HuH-7 (cell line): ENCODE data around the gene DPF3.

Source experiments
- DNase-seq: peaks from one replicate; pipeline ENCODE4 v3.0.0; 2011; ENCODE audit warnings: low spot score

Gene DPF3

GRCh38 chr14:72893636-72894322 lies at the start of gene DPF3:
TSS of gene DPF3 (minus strand) at chr14:72894101. CDS start at chr14:72894088, 13 bp downstream.
- DNase-seq, result peak; percentile 93

DNA sequence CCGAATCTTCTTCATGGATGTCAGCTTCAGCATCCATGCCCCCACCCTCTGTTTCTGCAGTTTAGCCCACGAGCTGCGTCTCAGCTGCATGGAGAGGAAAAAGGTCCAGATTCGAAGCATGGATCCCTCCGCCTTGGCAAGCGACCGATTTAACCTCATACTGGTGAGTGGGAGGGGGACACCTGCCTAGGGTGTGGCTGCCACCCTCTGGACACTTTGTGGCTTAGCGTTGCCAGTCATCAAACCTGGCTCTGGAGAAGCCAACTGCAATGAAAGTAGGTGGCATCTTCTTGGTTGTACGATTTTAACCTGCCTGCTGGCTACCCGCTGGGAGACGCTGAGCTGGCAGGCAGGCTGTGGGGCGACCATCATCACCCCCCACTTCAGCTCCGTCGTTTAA lies 49.0 kb upstream of the DPF3 start:
- DNase-seq, result no peak

DNA sequence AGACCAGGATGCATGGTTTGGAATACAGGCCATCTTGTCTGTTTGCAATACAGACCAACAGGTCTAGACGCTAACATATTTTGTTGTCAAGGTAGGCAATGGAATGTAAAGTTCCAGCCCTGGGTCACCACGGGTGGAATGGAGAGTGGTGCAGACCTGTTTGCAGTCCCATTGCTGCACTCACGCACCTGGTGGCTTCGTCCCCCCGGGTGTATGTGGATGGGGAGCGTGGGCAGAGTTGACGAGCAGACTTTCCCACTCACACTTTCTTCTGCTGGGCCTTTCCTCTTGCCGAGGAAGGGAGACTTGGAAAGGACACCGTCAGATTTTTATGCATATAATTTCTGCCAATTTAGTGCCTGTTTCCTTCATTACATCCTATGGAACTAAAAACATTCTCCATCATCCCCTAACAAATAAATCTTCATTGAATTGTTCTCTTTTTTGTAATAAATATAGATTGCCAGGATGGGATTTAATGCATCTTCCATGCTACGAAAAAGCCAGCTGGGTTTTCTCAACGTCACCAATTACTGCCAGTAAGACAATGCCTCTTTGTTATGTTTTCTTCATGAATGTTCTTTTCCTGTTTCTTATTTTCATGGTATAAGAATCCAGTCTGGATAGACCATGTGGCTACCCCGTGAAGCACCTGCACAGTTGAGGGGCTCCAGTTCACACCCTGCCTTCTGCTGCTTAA lies 47.5 kb upstream of the DPF3 start:
- no peak for DNase-seq

DNA sequence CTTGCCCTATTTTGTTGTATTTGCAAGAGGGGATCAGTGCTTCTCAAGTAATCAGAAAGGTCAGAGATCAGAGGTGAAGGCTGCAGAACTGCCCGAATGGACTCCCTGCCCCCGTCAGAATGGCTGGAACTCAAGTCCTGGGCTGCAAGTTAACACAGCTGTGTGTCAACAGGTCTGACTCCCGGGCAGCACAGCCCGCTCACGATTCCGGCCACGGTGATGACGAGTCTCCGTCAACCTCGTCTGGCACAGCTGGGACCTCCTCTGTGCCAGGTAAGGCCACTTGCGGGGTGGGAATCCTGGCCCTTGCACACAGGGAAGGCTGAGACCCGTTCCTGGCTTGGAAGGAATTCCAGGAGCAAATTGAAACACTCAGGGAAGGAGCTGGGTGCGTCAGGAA lies 45.7 kb upstream of the DPF3 start:
- no peak for DNase-seq

DNA sequence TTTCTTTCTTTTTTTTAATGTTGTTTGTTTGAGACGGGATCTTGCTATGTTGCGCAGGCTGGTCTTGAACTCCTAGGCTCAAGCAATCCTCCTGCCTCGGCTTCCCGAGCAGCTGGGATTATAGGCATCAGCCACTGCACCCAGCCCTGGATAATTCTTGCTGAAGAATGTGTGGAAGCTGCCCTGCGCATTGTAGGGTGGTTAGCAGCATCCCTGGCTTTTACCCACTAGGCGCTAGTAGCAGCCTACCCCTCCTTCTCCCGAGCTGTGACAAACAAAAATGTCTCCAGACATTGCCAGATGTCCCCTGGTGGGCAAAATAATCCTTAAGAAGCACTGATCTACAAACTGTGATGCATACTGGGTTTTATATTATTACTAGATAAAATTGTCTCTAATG lies 39.0 kb upstream of the DPF3 start:
- no peak for DNase-seq

GRCh38 chr14:72929316-72930080 lies 35.6 kb upstream of the DPF3 start:
- DNase-seq, result no peak

GRCh38 chr14:72928872-72929271 lies 35.0 kb upstream of the DPF3 start:
- DNase-seq, result no peak

DNA sequence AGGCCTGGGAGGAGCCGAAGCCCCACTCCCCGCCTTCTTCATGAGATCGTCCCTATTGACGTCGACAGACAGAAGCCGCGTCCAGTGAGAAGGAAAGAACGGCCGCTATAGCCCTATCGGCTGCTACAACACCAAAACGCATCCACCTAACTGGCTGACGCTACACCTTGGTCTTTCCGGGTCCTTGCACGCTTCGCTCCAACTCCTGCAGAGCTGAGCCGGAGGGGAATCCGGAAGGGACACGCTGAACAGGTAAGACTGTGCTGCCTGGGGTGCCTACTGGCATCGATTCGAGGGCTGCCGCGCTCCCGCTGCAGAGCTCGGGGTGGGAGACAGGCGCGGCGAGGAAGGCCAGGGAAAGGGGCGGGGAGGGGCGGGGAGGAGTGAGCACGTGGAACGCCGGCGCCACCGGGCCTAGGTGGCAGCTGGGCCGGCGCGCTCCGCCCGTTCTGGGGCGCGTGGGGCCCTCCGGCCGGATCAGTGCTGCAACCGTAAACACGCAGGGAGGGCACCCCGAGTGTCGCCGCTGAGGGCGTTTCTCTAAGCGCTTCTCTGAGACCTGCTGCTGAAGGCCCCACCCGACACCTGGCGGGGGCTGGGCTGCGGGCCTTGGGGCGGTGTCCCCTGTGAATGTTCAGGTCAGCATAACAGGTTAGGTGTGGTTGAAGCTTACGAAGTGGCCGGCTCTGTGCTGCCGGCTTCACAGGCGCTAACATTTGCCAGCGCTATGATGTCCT lies 32.6 kb upstream of the DPF3 start, which contains the start of gene DCAF4:
Gene DCAF4, plus strand, starts transcription at position 173 of the 737 bp plus-strand sequence. CDS start 11,515 bp downstream, outside the sequence.
- peak; percentile 92 for DNase-seq

DNA sequence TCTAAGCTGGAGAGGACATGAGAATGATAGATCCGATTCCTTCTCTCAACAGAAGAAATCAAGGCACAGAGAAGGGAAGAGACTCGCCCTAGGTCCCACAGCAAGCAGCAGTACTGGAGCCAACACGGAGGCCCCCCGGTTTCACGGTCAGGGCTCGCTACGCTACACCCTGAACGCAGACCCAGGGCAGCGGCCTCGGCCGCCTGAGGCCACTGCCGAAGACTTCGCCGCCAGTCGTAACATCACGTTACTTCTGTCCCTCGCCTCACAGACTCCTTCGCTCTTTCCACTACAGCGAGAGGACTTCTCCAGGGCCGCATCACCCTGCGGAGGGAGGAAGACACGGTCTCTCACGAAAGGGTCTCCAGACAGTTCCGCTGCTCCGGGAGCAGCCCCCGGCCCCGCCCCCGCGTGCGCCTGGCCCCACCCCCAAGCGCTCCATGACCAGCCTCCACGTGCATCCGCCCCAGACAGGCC lies 32.0 kb upstream of the DPF3 start:
- DNase-seq, result no peak

DNA sequence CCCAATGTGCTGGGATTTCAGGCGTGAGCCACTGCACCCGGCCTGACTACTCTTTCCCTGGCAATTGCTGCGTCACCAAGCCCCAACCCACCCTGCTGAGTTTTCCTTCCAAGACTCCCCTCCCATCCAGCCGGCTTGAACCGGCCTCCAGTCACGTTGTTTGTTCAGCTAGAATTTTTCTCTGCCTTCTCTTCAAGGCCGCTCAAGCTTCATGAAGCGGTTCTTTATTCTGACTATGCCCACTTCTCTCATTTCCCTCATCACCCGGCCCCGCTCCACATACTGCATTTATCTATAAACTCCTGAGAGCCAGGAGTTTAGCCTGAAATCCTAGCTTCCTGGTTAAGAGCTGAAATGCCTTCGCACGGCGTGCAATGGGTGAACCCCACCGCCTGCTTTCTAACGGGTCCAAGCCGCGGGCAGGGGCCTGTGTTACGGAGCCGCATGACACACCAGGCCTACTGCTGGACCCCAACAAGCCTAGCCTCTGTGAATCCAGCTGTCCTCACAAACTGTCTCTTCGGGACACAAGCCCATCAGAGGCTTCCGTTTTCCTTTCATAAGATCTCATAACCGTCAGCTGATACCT lies 31.4 kb upstream of the DPF3 start:
- no peak for DNase-seq

DNA sequence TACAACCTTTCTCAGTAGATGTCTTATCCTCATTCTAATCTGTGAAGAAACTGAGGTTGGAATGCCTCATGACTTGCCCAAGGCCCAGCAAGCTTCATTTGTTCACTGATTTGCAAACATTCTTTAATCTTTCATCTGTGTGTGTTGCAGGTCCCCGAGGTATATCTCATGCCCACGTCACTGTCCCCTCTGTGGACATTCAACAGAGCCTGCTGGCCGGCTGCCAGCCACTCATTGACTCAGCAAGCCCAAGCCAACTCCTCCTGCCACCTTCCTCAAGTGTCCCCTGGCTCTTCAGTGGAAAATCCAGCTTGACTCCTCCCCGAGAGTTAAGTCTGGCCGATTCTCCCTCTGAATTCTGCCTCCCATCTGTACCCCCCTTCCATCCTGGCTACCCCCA lies 30.4 kb upstream of the DPF3 start:
- DNase-seq, result no peak

DNA sequence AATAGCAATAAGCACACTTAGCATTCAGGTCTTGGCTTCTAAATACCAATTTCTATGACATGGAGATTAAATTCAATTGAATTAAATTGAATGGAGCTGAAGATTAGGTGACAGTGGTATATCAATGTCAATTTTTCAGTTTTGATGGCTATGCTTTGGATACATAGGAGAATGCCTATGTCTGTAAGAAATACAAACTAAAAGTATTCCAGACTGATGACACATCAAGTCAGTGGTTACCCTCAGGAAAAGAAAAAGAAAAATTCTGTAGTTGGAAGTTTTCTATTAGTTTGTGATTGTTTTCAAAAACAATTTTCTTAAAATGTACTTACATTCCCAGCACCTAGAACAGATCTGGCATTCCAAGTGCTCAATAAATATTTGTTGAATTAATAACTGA lies 27.5 kb upstream of the DPF3 start:
- no peak for DNase-seq

- no peak for DNase-seq
These were observed 26.1 kb upstream of the DPF3 start for GRCh38 chr14:72920008-72920407.

- no peak for DNase-seq
These were observed 23.3 kb upstream of the DPF3 start for GRCh38 chr14:72917094-72917802.

DNA sequence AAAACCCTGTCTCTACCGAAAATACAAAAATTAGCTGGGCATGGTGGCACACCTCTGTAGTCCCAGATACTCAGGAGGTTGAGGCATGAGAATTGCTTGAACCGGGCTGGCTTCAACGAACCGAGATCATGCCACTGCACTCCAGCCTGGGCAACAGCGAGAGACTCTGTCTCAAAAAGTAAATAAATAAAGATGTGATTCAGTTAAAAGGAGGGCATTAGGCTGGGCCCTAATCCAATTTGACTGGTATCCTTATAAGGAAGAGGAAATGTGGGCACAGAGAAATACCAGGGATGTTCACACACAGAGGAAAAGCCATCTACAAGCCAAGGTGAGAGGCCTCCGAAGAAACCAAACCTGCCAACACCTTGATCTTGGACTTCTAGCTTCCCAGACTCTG lies 22.3 kb upstream of the DPF3 start:
- no peak for DNase-seq

DNA sequence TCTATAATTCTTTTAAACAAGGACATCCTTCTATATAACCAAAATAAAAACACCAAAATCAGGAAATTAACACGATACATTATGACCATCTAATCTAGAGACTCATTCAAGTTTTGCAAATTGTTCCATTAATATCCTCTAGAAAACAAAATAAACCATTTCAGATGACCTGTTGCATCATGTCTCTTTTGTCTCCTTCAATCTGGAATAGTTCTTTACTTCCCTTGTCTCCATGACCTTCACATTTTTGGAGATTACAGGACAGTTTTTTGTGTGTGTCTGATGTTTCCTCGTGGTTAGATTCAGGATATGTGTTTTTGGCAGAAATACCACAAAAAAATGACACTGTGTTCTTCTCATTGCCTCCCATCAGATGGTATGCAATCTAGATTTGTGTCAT lies 19.9 kb upstream of the DPF3 start:
- DNase-seq, result no peak

- DNase-seq, result no peak
These were observed 15.3 kb upstream of the DPF3 start for GRCh38 chr14:72909163-72909562.

- no peak for DNase-seq
These were observed 14.0 kb upstream of the DPF3 start for GRCh38 chr14:72907886-72908285.

GRCh38 chr14:72906879-72907278 lies 13.0 kb upstream of the DPF3 start:
- DNase-seq, result no peak

GRCh38 chr14:72906316-72906715 lies 12.4 kb upstream of the DPF3 start:
- DNase-seq, result no peak
